GM19035 (cell line): ENCODE results near the gene CHMP4B.
"Not testable (repeated sequence)": the region's sequence is repeated elsewhere in the genome, so short reads cannot be mapped to it uniquely, and the experiment has no call there.

Experiments
- ATAC-seq: cut with Tn5 transposase; IDR thresholded peaks from one replicate; pipeline ENCODE4 v1.9.1; 2021; ENCODE audit not compliant: unreplicated experiment

CHMP4B gene

DNA sequence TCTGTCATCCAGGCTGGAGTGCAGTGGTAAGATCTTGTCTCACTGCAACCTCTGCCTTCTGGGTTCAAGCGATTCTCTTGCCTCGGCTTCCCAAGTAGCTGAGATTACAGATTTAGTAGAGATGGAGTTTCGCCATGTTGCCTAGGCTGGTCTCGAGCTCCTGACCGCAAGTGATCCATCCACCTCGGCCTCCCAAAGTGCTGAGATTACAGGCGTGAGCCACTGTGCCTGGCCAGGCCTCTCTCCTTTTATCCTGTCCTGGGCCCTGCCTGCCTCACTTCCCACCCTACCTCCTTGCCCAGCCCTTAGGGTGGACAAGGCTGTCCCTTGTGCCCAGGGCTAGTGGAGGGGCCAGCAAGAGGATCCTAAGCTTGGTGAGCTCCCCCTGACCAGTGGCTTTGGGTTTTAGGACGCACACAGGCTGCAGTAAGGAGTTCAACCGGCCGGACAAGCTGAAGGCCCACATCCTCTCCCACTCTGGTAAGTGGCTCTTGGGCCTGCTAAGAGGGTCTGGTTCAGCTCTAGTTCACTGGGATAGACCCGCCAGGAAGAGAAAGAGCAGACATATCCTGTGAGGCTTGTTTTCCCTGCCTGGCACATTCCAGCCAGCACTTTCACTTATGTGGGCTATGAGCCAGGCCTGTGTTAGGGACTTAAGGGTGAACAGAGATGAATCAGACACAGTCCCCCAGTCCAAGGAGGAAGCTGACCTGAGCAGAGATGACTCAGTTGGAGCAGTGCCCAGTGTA is 21.9 kb upstream of the CHMP4B start:
- ATAC-seq: no peak

DNA sequence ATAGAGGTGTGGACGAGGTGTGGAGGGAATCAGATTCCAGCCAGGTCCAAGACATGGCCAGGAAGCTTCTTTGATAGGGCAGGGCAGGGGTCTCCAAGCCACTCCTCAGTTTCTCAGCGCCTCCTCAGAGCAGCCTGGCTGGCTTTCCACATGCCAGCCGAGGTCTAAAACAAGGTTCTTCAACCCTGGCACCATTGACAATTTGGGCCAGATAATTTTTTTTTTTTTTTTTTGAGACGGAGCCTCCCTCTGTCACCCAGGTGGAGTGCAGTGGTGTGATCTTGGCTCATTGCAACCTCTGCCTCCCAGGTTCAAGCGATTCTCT is 21.3 kb upstream of the CHMP4B start:
- ATAC-seq: no peak

DNA sequence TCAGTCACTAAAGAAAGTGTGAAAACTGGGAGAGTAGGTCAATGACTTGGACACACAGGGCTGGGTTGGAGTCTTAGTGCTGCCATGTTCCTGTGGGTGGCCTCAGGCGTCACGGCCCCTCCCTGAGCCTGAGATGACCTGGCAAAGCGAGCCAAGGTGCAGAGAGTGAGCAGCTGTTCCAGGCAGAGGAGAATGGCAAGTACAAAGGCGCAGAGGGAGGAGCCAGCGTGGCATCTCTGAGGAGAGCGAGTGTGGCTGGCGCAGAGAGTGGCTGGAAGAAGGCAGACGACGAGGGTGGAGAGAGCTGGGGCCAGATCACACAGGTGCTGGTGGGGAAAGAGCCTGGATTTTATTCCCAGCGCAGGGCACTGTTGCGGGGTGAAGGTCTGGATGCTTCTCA is 20.6 kb upstream of the CHMP4B start:
- ATAC-seq: no peak

DNA sequence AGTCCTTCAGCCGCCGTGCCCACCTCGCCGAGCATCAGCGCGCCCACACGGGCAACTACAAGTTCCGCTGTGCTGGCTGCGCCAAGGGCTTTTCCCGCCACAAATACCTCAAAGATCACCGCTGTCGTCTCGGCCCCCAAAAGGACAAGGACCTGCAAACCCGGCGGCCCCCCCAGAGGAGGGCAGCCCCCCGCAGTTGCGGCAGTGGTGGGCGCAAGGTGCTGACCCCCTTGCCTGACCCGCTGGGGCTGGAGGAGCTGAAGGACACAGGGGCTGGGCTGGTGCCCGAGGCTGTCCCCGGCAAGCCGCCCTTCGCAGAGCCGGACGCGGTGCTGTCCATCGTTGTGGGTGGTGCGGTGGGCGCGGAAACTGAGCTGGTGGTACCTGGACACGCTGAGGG is 20.1 kb upstream of the CHMP4B start:
- ATAC-seq: no peak

DNA sequence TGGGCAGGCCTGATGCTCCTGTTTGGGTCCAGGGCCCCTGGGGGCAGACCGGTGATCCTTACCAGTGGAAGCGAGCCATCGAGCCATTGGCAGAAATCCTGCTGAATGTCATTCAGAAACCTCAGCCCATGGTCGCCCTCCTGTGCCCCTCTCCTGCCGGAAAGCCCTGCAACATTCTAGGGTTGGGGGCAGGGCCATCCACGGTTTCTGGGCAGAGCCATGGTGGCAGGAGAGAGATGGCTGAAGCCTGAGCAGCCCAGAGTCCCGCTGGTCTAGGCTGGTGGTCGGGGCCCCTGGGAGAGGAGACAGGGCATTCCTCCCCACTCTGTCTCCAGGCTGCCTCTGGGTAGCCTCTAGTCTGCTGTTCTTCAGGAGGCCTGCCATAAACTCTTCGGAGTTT is 19.6 kb upstream of the CHMP4B start:
- ATAC-seq: no peak

DNA sequence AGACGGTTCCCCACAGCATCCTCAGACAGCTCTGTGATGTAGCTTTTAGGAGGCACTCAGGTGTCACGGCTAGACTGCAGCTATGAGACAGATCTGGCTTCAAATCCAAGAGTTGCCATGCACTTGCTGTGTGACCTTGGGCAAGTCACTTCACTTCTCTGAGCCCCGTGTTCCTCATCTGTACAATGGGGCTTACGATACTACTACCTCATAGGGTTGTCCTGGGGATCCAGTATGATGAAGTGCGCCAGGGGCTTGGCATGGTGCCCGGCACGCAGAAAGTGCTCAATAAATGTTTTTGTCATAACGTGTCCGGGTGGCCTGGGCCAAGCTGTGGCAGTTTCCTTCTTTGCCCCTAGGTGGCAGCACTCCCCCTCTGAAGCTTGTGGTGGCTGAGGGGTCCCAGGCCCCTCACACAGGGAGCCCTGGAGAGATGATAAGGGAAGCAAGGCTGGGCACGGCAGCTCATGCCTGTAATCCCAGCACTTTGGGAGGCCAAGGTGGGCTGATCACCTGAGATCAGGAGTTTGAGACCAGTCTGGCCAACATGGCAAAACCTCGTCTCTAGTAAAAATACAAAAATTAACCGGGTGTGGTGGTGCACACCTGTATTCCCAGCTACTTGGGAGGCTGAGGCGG is 19.1 kb upstream of the CHMP4B start:
- ATAC-seq: no peak

DNA sequence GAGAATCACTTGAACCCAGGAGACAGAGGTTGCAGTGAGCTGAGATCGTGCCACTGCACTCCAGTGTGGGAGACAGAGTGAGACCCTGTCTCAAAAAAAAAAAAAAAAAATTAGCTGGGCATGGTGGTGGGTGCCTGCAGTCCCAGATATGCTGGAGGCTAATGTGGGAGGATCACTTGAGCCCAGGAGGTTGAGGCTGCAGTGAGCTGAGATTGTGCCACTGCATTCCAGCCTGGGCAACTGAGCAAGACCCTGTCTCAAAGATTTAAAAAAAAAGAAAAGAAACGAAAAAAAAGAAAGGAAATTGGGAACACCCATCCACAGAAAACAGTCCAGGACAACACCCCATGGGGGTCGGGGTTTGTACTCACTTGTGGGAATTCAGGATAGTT is 18.6 kb upstream of the CHMP4B start:
- ATAC-seq: not testable (repeated sequence)

DNA sequence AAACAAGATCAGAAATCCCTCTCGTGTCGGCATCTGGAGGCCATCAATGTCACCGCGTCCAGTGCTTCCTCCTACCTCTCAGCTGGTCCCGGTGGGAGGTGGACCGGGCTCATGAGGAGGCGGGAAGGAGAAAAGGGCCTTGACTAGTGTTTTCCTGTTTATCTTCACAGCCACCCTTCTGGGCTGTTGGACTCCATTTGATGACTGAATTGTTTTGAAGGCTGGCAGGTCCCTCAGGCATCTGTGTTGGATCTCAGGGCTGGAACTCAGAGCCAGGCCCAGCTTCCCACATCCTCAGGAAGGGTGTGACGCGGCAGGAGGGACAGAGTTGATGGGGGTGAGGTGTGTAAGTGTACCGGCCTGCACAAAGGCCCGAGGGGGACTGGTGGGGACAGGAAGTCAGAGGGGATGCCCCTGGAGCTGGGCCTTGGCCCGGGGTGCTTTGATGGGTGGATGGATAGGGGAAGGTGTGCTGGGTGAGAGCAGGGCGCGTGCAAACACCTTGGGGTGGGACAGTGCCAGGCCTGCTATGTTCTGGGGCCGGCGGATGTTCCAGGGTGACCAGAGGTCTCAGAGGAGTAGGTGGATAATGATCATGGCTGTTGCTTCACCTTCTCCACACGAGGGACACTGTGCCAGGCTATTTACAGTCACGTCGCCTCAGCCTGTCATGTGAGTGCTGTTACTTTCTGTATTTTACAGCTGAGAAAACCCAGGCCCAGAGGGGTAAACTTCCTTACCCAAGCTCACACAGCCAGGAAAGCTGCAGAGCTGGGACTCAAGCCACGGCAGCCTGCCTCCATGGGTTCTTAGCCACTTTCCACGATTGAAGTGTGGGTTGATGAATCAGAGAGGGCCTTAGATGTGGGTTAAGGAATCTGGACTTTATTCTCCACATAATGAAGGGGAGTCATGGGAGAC is 17.9 kb upstream of the CHMP4B start:
- no peak for ATAC-seq

DNA sequence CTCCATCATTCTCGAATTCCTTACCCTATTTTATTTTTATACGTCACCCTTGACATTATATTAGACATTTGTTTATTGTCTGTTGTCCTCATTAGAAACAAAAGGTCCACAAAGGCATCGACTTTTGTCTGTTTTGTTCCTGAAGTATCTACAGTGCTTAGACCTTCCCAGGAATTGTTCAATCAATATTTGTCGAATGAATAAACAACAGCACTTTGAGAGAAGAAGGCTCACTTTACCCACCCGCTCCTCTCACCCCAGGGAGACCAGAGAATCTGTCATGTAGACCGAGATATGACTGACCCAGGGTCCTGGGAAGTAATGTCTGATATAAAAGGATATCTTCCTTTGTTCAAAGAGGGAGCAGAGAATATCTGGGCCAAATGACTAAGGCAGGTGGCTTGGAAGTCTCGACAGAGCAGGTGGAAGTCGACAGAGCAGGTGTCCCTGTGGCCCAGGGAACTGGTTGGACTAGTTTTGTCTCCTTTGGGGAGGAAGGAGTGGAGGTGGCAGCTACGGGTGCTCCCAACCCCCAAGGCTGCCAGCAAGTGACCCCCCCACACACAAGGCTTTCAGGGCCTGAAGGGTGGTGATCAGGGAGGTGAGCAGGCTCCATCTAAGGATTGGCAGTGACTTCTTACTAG is 14.8 kb upstream of the CHMP4B start:
- no peak for ATAC-seq

DNA sequence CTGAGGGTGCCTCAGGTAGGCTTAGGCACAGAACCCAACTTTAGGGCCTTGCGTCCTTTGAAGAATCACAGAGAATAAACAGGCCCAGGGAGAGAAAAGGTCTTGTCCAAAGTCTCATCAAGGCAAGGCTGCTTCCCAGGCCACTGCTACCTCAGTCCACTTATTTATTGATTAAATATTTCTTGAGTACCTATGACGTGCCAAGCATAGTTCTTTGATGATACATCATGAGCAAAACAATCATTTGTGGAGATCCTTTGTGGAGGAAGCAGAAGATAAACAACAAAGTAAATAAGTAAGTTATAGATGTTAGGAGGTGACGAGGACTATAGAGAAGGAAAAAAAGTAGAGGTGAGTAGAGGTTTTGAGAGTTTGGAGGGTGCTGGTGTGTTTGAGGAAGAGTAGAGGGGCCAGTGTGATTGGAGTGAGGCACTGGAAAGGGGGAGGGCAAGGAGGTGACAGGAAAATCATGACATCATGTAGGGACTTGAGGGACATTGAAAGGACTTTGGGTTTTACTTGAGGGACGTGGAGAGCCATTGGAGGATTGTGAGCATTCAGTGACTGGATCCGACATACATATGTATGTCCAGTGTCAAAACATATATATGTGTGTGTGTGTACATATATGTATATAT is 14.1 kb upstream of the CHMP4B start:
- ATAC-seq: no peak

DNA sequence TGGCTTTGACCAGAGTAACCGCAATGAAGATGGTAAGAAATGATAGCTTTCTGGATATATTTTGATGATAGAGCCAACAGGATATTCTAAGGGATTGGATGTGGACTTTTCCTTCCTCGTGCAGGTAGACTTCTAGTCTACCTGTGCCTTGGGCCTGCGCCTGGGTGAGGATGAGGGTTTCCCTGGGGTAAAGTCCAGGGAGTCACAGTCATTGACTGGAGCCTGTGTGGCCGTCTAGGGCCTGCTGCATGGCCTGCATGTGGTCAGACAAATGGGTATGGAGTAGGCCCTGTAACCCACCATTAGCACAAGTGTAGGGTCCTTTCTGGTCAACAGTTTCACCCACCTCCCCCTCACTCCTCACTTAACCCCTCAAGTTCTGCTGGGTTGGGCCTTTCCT is 12.7 kb upstream of the CHMP4B start:
- ATAC-seq: no peak

DNA sequence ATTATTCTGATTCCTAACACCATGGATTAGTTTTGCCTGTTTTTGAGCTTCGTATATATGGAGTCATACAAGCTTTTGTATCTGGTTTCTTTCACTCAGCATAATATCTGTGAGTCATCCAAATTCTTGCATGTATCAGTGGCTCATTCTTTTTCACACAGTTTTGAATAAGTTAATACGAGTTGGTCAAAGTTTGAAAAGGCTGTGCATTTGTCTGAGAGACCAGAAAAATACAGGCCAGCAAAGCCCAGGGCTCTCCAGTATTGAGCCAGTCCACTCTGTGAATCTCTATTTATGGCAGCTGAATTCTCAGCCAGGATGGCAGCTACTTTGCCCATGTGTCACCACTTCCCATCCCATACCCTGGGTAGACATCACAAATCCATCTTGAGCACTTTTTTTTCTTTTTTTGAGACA is 7.2 kb upstream of the CHMP4B start:
- no peak for ATAC-seq

DNA sequence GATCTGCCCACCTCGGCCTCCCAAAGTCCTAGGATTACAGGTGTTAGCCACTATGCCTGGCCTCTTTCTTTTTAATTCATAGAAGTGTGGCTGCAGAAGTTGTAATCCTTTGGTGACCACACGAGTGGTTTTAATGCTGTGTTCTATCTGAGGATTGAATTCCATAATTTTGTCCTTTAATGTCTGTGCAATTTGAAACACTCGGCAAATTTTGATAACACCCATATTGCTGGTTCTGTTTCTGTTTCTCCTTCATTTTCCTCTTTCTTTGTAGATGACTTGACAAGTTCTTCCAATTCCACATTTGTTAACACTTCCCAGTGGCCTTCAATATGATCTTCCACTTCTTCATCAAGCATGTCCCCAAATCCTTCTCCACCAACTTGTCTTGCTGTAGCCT is 2.8 kb upstream of the CHMP4B start:
- ATAC-seq: no peak

DNA sequence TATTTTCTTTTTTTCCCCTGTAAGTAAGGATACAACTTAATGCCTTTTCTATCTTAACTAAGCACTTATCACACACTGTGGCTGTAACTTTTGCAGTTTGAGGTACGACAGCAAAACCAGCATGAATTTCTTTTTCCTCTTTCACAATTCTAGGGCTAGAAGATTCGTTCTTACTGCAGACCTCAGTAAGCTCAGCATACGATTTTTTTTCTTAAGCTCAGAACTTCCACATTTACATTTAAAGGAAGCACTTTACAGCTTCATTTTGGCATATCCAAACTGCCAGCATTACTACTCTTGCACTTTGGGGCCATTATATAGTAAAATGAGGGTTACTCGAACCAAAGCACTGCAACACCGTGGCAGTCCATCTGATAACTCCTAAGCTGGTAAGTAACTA is 889 bp upstream of the CHMP4B start:
- no peak for ATAC-seq

DNA sequence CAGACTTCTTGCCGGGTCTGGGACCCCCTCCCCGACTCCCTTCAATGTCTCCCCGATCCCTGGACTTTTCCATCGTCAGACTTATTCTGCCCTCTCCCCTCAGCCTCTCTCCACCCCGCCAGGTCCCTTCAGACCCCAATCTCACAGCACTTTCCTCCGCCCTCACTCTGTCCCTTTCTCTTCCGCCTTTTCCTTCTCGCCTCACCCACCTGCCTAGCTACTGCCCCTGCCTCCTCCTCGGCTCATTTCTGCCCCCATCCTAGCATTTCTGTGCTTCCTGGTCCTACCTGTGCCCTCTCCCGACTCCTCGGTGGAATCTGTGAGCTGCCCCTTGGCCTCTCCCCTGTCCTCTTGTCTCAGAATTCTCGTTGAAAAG is 616 bp downstream of the CHMP4B start:
- ATAC-seq: peak; percentile 2

DNA sequence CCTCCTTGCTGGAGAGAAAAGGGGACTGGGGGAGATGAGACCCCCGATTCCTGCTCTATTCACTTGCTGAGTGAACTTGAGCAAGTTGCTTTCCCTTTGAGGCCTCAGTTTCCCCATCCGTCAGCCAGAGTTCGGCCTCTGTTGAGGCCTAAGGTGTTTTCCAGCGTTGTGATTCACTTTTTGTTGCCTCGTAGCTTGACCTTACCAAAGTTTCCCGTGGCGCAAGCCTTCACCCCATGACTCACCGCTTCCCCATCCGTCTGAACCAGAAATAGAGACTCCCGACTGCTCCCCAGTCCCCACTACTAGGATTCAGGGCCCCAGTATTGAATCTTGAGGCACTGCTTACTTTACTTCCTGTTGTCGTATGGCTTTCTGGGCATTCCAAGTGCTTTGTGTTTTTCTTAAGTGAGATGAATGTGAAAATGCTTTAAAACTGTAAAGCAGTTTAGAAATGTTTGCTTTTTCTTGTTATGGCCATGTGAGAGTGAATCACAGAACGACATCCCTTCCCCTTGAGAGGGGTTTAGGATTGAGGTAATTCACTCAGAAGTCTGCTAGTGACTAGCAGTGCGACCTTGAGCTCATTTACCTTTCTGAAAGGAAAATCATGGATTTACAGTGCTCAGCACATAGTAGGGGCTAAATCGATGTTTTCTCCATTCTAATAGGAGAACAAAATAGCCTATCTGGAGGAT is 1.2 kb downstream of the CHMP4B start:
- no peak for ATAC-seq

DNA sequence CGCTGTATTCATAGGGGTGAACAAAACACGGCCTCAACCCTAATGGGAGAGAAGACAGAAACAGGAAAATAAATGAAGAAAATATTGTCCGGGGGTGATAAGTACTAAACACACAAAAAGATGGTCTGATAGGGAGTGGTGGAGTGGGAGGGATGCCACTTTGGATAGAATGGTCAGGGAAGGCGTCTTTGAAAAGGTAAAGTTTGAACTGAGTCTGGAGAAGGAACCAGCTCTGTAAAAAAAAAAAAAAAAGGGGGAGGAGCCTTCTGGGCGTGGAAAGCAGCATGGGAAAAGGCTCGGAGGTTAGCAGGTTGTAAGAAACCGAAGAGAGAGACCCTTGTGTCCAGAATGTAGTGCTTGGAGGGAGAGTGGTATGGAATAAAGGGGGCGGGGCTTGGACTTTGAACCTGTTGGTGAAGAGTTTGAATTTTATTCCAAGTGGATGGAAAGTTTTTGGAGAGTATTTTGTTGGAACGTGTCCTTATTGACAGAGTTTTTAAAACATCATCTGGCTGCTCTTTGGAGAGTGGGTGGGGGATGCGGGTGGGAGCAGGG is 1.8 kb downstream of the CHMP4B start:
- ATAC-seq: no peak

DNA sequence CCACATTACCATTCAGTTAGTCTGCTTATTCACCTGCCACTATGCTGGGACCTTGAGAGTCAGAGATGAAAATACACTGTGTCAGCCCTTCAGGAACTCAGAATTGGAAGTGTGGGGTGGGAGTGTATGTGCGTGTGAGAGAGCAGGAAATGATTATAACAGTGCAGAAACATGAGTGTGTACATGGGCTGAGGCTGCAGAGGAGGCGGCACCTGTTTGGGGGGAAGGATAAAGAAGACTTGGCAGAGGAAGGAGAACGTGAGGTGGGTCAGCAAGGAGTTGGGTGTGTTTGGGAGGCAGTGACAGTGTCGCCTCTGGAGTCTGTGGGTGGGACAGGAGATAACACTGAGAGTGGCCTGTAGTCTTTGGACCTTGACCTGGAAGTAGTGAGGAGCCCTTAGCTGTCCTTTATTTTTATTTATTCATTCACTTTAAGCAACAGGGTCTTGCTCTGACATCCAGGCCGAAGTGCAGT is 3.1 kb downstream of the CHMP4B start:
- no peak for ATAC-seq

DNA sequence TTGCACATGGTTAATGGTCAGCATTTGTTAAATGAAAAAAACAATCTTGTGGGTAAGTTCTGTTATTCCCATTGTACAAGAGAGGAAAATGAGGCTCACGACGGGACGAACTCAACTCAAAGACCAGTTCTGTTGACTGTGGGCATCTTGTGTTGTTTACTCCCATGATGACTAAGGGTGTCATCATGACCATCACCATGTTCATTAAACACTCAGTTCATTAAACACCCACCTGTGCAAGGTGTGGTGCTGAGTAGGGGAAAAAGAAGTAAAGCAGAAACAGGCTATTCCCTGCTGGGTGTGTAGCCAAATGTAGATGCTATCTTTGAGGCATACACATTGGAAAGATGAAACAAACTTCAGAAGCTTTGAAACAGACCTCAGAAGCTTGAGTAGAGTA is 4.5 kb downstream of the CHMP4B start:
- ATAC-seq: no peak

DNA sequence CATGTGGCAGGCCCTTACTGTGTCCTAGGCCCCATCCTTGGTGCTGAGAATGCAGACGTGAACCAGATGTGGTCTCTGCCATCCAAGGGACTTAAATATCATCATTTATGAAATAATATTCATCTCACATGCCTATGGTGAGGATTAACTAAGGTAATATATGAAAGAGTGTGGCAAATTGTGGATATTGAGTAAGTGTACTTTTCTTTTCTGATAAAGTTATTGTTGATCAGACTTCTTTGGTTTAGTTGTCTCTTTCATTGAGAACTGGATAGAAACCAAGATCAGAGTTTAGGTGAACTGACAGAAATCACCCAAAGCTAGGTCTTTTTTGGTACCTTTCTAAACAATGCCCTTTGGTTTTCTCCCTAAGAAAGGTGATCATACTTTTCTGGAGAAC is 5.0 kb downstream of the CHMP4B start:
- ATAC-seq: no peak
